ENCODE measurements around the gene ARHGAP8. TPM values are rescaled to one million over a fixed set of nuclear protein-coding genes. Genes with fewer than 3 reads are reported as not detected.
A peak's percentile ranks its signal among the peaks of the same experiment; 100 is the strongest.

ARHGAP8 gene
- total RNA-seq, 2 donors from 2014 or later: 35.3 to 57.3 TPM

DNA sequence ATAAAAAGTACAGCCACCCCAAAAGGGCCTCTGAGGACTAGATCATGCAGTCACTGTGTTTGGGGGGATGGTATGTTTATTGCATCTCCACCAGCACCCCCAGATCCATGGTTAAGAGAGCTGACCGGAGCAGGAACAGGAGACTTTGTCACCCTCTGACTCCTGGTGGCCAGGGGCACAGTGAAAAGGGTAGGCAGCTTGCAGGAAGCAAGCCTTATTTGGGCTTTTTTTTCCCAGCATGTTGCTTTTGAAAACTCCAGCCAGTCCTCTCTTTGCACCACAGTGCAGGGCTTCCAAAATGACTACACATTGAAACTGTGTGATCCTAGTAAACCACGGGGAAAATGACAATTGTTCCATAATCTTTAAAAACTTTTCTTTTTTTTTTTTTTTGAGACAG lies 29.8 kb upstream of the ARHGAP8 start:
- no peak for DNase-seq
- ATAC-seq: no peak
- intact Hi-C loops (cut with DNase I, micrococcal nuclease): no loop called here

DNA sequence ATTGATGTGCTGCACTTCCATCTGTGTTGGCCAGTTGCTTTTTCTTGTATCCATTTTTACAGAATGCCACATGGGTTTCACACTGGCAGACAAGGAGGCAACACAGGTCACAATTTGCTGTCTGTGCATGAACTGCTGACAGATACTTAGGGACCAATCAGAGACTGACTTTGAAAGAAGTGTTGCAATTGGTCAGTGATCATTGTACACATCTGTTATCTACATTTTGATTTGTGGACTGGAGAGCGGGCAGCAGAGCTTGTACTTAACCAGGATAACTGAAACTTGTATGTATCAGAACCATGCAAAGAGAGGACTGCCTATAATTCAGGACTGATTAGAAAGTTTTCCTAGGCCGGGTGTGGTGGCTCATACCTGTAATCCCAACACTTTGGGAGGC lies 28.6 kb upstream of the ARHGAP8 start:
- no peak for DNase-seq
- intact Hi-C loops (cut with DNase I, micrococcal nuclease): no loop called here
- ATAC-seq: no peak

DNA sequence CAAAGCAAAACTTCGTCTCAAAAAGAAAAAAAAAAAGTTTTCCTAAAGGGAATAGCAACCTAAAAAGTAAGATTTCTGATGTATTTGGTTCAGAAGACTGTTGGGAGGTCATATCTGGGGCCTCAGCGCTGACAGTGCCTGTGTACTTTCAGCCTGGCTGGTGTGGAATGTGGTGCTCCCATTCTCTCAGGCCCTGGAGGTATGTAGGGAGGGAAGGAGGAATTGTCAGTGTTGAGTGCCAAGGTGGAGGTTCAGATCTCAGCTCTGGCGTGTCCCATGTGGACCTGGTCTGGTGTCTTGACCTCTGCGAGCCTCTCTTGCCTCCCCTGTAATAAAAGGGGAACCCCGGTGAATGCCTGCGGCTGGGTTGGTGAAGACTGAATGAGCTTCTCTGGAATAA lies 28.0 kb upstream of the ARHGAP8 start:
- intact Hi-C loops (cut with DNase I, micrococcal nuclease): no loop called here
- no peak for DNase-seq

DNA sequence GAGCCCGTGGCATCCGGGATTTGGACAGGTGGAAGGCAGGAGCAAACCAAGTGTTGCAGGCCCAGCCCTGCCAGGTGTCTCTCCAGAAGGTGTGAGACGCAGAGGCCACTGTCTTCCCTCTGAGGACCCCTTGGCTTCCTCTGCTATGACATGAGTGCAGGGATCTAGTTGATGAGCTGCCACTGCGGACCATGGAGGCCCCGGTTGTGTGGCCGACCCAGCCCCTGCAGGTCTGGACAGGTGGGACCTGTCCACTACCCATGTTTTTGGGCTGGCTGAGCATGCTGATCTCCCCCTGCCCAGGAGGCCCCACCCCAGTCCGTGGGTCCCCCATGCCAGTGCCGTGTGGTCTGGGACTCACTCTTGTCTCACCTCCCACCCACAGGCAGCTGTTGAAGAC lies 27.5 kb upstream of the ARHGAP8 start:
- DNase-seq: peak in 1 of 2 donors; percentile 13
- ATAC-seq: peak; percentile 26
- intact Hi-C loops (cut with DNase I, micrococcal nuclease): no loop called here

More for the DNA sequence above, 28.0 kb upstream of the ARHGAP8 start:
- no peak for ATAC-seq

DNA sequence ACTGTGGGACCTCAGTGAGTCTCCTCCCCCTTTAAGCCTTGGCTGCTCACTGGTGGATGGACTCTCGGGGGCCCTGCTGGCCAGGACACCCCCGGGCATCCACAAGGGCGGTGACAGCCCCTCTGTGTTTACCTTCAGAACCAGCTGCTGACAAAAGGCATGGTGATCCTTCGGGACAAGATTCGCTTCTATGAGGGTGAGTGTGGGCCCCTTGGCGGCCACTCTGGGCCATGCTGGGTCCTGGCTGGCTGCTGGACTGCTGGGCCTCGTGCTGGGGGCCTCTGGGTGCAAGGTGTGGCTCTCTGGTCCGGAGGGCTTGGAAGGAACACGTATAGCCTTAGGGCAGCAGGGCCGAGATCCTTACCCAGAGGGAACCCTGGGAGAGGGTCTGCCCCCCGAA lies 25.9 kb upstream of the ARHGAP8 start:
- intact Hi-C loops (cut with DNase I, micrococcal nuclease): no loop called here
- no peak for DNase-seq
- ATAC-seq: no peak

DNA sequence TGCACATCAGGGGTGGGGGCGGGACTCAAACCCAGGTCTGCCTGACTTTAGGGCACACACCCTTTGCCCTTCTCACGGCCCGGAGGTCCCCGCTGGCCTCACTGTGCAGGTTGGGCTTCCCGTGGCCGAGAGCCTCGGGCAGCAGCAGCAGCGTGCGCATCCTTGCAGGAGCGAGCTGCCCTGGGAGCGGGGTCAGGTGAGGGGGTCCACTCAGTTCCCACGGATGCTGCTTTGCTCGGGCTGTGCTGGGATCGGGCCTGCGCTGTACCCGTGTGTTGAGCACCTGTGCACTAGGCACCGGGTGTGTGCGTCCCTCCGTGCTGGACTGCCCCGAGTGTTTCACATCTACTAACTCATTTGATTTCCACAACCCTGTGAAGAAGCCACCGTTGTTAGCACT lies 25.2 kb upstream of the ARHGAP8 start:
- intact Hi-C loops (cut with DNase I, micrococcal nuclease): no loop called here
- DNase-seq: no peak

DNA sequence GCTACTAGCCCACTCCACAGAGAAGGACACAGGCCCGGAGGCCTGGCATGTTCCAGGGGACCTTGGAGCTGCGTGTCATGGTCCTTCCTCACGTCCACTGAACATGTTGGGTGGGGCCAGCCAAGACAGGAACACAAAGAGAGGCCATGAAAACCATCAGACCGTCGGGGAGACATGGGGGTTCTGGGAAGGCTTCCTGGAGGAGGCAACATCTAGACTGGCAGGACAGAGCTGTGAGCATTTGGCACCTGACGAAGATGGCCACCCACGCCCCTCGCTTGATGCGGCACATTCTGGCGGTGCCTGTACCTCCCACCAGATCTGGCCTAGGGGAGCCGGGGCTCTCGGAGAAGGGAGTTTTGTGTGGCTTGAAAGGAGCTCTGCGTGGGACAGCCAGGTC lies 24.7 kb upstream of the ARHGAP8 start:
- ATAC-seq: no peak
- no peak for DNase-seq
- intact Hi-C loops (cut with DNase I, micrococcal nuclease): no loop called here

More for the DNA sequence above, 25.2 kb upstream of the ARHGAP8 start:
- ATAC-seq: no peak

DNA sequence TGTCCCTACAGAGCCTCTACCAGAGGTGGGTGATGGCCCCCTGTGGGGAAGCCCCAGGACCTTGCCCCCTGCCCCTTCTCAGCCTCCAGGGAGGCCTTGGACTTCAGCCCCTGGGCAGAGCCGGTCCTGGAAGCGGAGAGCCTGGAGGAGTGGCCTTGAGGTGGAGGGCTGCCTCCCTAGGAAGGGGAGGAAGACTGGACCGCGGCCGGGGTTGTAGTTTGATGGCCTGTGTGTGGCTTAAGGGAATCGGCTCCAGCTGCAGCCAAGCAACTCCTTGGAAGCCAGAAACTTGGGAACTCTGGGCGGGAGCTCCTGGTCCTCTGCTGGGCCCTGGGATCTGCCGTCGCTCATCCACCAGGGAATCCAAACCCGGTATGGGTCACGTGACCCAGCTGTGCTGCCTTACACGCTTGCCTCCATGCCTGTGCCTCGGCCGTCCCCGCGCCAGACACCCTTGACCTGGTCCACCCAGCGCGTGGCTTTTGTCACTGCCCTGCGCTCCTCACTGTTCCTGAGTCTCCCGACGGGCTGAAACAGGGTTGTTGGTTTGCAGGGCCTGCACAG lies 23.5 kb upstream of the ARHGAP8 start:
- DNase-seq: peak in 1 of 2 donors; percentile 23
- intact Hi-C loops (cut with DNase I, micrococcal nuclease): no loop called here
- no peak for ATAC-seq

DNA sequence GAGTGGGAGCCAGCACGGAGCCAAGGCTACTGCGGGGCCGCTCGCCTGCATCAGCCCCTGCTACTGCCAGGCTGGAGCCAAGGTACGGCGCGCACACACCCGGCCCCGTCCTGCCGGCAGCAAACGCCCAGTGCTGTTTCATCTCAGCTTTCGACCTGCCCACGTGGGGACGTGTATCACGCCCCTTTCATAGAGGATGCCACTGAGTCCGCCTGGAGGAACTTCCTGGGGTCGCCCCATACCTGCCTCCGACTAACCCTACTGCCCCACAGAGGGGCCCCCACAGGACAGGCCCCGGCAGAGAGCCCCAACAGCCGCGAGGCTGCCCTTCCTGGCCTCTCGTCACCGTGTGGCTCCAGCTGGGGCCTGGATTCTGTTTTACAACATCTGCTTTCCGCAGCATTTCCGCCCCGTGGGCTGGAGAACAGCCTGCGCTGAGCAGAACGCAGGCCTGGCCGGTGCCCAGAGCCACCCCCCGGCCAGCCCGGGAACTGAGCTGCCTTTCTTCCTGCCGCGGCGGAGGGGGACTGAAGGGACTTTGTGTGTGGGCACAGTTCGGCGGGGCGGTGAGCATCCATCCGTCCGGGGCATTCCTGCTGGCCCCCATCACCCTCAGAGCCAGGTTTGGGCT lies 22.9 kb upstream of the ARHGAP8 start:
- no peak for ATAC-seq
- intact Hi-C loops (cut with DNase I, micrococcal nuclease): no loop called here
- peak in 1 of 2 donors; percentile 41 for DNase-seq

DNA sequence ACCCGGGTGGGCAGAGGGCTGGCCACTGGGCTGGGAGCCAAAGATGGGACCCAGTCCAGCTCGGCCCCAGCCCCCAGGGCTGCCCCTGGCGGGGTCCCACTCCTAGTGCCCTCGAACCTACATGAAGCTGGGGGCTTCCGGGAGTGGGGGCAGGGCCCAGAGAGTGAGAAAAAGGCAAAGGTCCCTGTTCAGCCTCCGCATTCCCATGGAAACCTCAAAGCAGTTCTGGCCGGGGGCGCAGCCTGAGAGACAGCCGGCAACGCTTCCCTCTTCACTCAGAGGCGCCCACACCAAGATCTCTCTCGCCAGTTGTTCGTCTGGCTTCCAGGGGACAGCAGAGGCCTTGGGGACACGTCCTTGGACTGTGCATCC lies 22.4 kb upstream of the ARHGAP8 start:
- ATAC-seq: no peak
- intact Hi-C loops (cut with DNase I, micrococcal nuclease): no loop called here
- no peak for DNase-seq

DNA sequence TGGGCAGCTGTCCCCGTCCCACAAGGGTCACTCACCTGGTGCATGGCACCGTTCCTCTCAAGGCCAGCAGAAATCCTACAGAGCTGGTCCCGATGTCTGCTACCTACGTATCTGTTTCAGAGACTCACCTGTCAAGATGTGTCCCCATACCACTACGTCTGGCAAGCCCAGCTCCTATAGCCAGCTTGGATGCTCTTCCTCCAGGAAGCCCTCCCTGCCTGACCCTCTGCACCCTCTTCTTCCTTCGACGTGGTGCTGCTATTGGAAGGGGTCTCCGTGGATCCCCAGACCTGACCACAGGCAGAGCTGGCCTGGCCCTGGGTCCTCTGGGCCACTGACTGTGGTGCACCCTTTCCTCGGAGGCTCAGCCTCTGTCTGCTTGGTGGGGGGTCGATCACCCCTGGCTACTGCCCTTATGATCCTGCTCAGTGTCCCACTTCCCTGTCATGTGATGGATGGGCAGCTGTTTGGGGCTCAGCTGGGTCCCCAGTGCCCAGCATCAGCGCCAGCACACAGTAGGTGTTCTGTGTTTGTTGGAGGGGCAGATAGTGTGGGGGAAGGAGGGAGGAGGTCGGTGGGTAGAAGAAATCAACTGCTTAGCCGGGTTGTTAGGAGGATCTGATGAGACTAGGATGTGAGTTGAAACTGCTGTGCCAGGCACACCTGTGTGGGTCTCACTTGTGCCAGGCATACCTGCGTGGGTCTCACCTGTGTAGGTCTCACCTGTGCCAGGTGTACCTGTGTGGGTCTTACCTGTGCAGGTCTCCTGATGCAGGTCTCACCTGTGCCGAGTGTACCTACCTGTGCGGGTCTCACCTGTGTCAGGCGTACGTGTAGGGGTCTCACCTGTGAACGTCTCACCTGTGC lies 21.7 kb upstream of the ARHGAP8 start:
- ATAC-seq (no peak), DNase-seq (no peak)
- intact Hi-C loops (cut with DNase I, micrococcal nuclease): no loop called here

DNA sequence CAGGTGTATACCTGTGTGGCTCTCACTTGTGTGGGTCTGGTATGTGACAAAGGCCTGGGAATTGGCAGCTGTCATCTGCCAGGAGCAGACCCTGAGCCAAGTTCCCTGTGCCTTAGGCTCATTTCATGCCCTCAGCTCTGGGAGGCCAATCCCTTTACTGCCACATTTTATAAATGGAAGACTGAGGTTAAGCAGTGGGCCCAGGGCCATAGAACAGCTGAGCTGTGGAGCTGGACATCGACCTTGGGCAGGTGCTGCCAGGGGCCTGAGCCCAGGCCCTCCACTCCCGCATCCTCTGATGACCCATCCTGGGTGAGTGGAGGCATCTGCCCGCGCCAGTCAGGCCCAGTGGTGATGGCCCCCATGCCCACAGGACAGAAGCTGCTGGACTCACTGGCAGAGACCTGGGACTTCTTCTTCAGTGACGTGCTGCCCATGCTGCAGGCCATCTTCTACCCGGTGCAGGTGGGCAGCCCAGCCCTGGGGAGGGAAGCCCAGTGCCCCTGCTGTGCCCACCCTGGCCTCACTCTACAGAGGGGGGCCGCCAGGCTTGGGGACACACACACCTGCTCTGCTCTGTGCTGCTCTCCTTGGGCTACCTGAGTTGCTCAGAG lies 20.9 kb upstream of the ARHGAP8 start:
- no peak for ATAC-seq
- DNase-seq: no peak
- intact Hi-C loops (cut with DNase I, micrococcal nuclease): no loop called here

DNA sequence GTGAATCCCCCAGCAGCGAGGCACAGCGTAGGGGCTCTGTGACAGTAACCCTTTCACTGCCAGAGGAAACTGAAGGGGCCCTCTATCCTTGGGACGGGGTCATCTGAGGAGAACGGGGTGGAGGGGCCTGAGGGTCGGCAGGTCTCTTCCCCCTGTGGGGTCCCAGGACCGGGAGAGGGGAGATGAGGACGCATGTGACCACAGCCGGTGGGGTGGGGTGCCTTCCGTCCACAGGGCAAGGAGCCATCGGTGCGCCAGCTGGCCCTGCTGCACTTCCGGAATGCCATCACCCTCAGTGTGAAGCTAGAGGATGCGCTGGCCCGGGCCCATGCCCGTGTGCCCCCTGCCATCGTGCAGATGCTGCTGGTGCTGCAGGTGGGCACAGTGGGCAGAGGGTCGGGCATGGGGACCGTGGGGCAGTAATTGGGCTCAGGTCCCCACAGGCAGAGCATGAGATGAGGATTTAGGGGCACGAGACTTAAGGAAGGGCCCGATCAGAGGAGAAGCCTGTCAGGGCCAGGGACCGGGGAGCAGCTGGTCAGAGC lies 20.3 kb upstream of the ARHGAP8 start:
- ATAC-seq (no peak), DNase-seq (no peak)
- intact Hi-C loops (cut with DNase I, micrococcal nuclease): no loop called here

DNA sequence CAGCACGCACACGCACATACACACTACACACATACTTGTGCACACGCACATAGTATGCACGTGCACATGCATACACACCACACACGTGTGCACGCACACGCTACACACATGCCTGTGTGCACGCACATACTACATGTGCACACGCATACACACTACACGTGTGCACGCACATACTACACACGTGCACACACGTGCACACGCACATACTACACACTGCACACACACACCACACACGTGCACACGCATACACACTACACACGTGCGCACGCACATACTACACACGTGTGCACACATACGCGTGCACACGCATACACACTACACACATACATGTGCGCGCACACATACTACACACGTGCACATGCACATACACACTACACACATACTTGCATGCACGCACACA lies 19.7 kb upstream of the ARHGAP8 start:
- no peak for DNase-seq
- intact Hi-C loops (cut with DNase I, micrococcal nuclease): no loop called here
- ATAC-seq: no peak

DNA sequence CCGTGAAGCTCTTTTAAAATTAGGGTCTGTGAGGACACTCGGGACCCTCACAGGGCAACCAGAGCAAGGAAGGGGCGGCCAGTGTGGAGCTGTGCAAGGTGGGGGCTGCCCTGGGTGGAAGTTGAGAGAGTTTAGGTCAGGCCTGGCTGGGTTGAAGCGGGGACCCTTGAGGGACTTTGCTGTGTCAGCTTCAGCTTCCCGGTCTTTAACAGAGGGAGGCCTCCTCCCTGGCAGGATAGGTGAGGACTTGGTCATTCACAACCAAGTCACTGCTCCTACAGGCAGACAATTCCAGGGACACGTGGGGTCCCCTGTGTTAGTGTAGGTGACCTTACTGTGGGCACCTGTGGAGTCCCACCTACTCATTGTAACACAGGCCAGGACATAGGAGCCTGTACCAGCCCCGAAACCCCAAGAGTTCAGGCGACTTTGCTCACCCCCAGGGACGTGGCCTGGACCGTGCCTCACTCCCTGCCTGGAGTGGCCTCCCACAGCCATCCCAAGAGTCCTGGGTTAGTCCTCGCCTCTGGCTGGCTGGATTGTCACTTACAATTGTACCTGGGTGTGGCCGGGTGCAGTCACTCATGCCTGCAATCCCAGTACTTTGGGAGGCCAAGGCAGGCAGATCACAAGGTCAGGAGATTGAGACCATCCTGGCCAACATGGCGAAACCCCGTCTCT lies 18.8 kb upstream of the ARHGAP8 start:
- intact Hi-C loops (cut with DNase I, micrococcal nuclease): no loop called here
- peak; percentile 30 for ATAC-seq
- DNase-seq: peak in 1 of 2 donors; percentile 21

DNA sequence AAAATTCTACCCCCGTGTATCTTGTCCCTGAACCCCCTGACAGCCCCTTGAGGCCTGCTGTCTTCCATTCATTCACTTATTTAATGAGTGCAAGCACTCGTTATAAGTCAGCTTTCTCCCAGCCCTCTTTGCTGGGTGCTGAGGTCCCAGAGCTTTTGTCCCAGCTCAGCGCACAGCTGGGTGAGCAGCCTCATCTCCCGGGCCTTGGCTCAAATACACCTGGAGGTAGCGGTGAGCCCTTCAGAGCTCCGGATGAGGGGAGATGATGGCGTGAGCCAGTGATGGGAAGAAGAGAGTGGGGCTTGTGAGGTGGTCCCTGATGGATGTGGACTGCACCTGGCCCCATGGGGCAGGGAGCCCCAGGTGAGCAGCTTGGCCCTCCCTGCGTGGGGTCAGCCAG lies 18.1 kb upstream of the ARHGAP8 start:
- intact Hi-C loops (cut with DNase I, micrococcal nuclease): no loop called here
- DNase-seq (no peak), ATAC-seq (no peak)

DNA sequence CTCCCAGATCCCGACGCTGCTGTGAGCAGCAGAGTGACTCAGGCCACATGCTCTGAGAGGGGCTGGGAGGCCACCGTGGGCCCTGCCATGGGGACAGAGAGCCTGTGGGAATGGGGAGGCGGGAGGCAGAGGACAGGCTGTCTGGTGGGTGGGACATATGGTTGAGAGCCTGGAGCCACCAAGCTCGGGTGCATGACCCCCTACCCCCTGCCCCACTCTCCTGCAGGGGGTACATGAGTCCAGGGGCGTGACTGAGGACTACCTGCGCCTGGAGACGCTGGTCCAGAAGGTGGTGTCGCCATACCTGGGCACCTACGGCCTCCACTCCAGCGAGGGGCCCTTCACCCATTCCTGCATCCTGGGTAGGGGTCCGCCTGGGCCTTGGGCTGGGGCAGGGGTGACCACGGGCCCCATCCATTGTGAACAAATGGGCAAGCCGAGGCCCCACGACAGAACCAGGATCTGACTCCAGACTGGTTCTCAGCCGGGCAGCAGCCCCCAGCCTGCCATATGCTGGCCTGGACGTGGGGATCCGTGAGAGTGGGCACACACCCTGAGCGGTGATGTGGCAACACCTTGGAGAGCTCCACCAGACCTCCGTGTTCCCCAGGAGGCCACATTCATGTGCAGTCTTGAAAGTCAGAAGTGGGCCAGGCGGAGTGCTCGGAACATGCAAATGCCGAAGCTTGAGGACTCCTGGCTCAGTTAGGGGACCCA lies 17.4 kb upstream of the ARHGAP8 start:
- intact Hi-C loops (cut with DNase I, micrococcal nuclease): loop anchor here (5.0 kb wide), 1 partner anchor 38 kb away; no protein-coding TSS in a partner anchor
- ATAC-seq (no peak), DNase-seq (no peak)
